WTC11 (cell line): ENCODE data around the gene RXRB.

Experiments
- ESRRA ChIP-seq: sonication (generic); formaldehyde crosslinking; IDR thresholded peaks from 2 replicates; pipeline ENCODE4 v1.8.1; 2022; ENCODE audit warnings: mild to moderate bottlenecking, missing genetic modification reagents, borderline replicate concordance
- ETV6 ChIP-seq: sonication (generic); formaldehyde crosslinking; IDR thresholded peaks from 2 replicates; pipeline ENCODE4 v1.8.1; 2022; ENCODE audit warnings: mild to moderate bottlenecking, missing genetic modification reagents
- FOXP1 ChIP-seq: sonication (generic); formaldehyde crosslinking; IDR thresholded peaks from 2 replicates; pipeline ENCODE4 v1.8.0; 2022; ENCODE audit warnings: missing genetic modification reagents, mild to moderate bottlenecking, moderate library complexity, borderline replicate concordance
- JUN ChIP-seq: sonication (generic); formaldehyde crosslinking; IDR thresholded peaks from 2 replicates; pipeline ENCODE4 v1.8.0; 2023; ENCODE audit warnings: mild to moderate bottlenecking, missing genetic modification reagents
- NR3C1 ChIP-seq: sonication (generic); formaldehyde crosslinking; conservative IDR thresholded peaks from 2 replicates; pipeline ENCODE4 v1.8.1; 2023; ENCODE audit warnings: low read depth, mild to moderate bottlenecking, missing genetic modification reagents
- SP1 ChIP-seq: sonication (generic); formaldehyde crosslinking; conservative IDR thresholded peaks from 2 replicates; pipeline ENCODE4 v1.8.1; 2022; ENCODE audit warnings: missing genetic modification reagents
- TEAD4 ChIP-seq: sonication (generic); formaldehyde crosslinking; IDR thresholded peaks from 2 replicates; pipeline ENCODE4 v1.8.0; 2022; ENCODE audit warnings: mild to moderate bottlenecking, missing genetic modification reagents
- TF ChIP-seq, protein P1 (sequence below): sonication (generic); formaldehyde crosslinking; conservative IDR thresholded peaks from 2 replicates; pipeline ENCODE4 v1.8.1; 2022; ENCODE audit warnings: mild to moderate bottlenecking, missing genetic modification reagents
- TF ChIP-seq, protein P2 (sequence below): fragments of 200-600 bp; IDR thresholded peaks from 2 replicates; pipeline ENCODE4 v1.8.0; 2022; ENCODE audit warnings: antibody characterized with exemption
- TF ChIP-seq, protein P3 (sequence below): sonication (generic); formaldehyde crosslinking; IDR thresholded peaks from 2 replicates; pipeline ENCODE4 v1.8.0; 2023; ENCODE audit warnings: missing genetic modification reagents
- TF ChIP-seq, protein P4 (sequence below): sonication (generic); formaldehyde crosslinking; IDR thresholded peaks from 2 replicates; pipeline ENCODE4 v1.8.1; 2023; ENCODE audit warnings: mild to moderate bottlenecking, missing genetic modification reagents, moderate library complexity

DNA sequence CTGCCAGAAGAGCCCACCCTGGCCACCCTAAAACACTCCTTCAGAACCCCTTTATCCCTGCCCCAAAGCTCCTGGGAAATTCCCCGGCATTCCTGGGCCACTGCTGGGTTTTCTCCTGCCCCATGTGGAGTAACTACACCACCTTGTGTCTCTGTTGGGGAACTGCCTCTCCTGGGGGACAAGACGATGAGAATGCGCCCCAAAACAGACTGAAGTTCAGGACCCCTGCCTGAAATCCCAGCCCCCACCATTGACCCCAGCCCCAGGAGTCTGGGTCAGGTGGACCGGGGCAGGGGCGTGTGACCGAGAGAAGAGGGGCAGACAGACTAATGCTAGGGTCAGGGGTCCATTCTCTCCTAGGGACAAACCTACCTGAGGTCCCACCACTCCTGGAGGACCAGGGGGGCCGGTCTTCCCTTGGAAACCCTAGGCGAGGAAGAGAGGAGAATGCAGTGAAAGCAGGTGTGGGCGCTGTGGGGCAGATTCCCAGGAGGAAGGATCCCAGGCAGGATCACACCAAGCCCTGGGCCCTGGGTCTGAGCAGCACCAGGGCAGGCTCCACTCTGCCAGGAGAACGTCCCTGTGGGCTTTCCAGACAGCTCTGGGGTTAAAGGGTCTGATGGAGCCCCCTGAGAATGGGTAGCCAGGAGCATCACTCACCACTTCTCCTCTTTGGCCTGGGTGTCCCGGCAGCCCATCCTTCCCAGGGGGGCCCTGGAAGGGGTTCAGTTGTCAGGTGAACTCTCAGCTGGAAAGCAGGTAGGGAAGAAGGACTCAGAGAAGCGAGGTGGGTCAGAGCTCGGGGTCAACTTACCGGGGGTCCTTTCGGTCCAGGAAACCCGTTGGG is 27.6 kb downstream of the RXRB start:
- TF ChIP-seq ESRRA (no peak), NR3C1 (CRISPR knock-in tag) (no peak), JUN (CRISPR knock-in tag) (no peak), ETV6 (CRISPR knock-in tag) (no peak), SP1 (CRISPR knock-in tag) (no peak), FOXP1 (CRISPR knock-in tag) (no peak), TEAD4 (no peak)
- TF ChIP-seq, protein P1, sequence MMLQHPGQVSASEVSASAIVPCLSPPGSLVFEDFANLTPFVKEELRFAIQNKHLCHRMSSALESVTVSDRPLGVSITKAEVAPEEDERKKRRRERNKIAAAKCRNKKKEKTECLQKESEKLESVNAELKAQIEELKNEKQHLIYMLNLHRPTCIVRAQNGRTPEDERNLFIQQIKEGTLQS (CRISPR knock-in tag), result no peak
- TF ChIP-seq, protein P2, sequence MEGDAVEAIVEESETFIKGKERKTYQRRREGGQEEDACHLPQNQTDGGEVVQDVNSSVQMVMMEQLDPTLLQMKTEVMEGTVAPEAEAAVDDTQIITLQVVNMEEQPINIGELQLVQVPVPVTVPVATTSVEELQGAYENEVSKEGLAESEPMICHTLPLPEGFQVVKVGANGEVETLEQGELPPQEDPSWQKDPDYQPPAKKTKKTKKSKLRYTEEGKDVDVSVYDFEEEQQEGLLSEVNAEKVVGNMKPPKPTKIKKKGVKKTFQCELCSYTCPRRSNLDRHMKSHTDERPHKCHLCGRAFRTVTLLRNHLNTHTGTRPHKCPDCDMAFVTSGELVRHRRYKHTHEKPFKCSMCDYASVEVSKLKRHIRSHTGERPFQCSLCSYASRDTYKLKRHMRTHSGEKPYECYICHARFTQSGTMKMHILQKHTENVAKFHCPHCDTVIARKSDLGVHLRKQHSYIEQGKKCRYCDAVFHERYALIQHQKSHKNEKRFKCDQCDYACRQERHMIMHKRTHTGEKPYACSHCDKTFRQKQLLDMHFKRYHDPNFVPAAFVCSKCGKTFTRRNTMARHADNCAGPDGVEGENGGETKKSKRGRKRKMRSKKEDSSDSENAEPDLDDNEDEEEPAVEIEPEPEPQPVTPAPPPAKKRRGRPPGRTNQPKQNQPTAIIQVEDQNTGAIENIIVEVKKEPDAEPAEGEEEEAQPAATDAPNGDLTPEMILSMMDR, result peak; percentile 51
- TF ChIP-seq, protein P3, sequence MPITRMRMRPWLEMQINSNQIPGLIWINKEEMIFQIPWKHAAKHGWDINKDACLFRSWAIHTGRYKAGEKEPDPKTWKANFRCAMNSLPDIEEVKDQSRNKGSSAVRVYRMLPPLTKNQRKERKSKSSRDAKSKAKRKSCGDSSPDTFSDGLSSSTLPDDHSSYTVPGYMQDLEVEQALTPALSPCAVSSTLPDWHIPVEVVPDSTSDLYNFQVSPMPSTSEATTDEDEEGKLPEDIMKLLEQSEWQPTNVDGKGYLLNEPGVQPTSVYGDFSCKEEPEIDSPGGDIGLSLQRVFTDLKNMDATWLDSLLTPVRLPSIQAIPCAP (CRISPR knock-in tag), result no peak
- TF ChIP-seq, protein P4, sequence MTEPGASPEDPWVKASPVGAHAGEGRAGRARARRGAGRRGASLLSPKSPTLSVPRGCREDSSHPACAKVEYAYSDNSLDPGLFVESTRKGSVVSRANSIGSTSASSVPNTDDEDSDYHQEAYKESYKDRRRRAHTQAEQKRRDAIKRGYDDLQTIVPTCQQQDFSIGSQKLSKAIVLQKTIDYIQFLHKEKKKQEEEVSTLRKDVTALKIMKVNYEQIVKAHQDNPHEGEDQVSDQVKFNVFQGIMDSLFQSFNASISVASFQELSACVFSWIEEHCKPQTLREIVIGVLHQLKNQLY (CRISPR knock-in tag), result no peak
